ENCODE measurements around the gene UBE2U.
A peak's percentile ranks its signal among the peaks of the same experiment; 100 is the strongest.
"Not testable (repeated sequence)": the region's sequence is repeated elsewhere in the genome, so short reads cannot be mapped to it uniquely, and the experiment has no call there.

UBE2U gene

DNA sequence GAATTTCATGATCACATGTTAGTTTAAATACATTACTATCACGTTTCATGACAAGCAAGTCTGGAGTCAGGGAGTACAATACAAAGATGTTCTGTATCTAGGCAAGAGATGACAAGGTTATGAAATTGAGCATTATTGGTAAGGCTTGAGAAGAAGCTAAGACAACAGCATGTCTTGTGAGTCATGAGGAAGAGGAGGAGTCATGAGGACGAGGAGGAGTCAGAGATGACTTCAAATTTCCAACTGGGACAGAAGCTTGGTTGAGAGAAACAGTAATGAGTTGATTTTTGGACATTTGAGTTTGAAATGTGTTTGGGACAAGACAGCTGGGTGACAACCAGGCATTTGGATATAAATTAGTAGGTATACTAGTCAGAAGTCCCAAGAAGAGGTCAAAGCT, 4.3 kb upstream of the UBE2U start:
- TF ChIP-seq, protein P1, sequence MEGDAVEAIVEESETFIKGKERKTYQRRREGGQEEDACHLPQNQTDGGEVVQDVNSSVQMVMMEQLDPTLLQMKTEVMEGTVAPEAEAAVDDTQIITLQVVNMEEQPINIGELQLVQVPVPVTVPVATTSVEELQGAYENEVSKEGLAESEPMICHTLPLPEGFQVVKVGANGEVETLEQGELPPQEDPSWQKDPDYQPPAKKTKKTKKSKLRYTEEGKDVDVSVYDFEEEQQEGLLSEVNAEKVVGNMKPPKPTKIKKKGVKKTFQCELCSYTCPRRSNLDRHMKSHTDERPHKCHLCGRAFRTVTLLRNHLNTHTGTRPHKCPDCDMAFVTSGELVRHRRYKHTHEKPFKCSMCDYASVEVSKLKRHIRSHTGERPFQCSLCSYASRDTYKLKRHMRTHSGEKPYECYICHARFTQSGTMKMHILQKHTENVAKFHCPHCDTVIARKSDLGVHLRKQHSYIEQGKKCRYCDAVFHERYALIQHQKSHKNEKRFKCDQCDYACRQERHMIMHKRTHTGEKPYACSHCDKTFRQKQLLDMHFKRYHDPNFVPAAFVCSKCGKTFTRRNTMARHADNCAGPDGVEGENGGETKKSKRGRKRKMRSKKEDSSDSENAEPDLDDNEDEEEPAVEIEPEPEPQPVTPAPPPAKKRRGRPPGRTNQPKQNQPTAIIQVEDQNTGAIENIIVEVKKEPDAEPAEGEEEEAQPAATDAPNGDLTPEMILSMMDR (IDR thresholded peaks at IDR 0.05), result no peak
- Histone ChIP-seq H3K27ac (no peak overlapping the region), H3K4me3 (no peak overlapping the region)
- no peak for DNase-seq (ENCODE audit: low spot score)

DNA sequence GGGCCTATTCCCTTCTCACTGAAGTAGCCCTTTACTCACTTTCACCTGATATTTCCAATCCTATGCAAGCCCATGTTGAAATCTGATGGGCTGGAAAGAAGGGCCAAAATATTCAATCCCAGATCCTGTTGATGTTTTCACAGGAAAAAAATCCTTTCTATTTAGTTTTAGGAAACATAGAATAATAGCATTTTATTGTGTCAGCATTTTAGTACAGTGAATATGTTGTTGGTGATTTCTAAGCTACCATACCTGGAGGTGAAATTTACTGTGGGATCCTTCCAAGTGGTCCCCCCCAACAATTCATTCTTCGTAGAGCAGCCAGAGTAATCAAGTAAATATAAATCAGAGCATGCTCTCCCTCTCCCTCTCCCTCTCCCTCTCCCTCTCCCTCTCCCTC, 3.4 kb upstream of the UBE2U start:
- Histone ChIP-seq H3K4me3 (no peak overlapping the region), H3K27ac (no peak overlapping the region)
- TF ChIP-seq, protein P1 (IDR thresholded peaks at IDR 0.05), result no peak
- DNase-seq (ENCODE audit: low spot score), result no peak

DNA sequence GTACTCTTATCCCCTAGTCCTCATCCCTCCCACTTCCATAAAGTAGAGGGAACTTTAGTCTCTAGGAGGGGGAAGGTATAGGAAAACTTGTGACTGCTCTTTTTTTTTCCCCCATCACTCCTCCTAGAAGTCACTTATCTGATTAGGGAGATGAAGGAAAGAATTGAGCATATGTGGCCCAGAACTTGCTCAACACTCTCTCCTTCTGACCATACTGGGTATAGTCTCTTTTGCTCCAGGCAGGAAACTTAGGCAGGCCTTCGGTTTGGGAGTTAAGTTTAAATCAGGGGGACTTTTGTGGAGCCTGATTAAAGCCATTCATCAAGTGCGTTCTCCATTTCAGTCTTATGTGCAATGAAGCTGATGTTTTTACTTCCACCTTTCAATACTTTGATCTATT, 5.8 kb downstream of the UBE2U start:
- no peak for DNase-seq (ENCODE audit: low spot score)
- TF ChIP-seq, protein P1 (IDR thresholded peaks at IDR 0.05), result no peak

DNA sequence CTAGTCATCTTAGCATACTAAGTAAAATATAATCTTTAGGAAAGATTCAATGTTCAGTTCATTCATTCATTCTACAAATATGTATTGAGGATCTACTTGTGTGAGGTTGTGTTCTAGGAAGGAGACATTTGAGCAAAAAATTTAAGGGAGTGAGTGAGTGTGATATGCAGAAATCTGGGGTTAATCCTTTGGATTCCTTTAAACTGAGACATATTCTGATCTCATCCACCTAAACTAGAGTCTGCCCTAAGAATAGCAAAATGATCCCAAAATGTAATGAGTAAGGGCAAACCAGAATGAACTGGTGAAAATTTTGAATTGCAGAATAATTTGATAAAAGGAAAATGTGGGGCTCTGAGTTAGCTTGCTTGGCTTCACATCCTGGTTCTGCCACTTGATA, 8.6 kb downstream of the UBE2U start:
- Histone ChIP-seq H3K4me3 (no peak overlapping the region), H3K27ac (no peak overlapping the region)
- TF ChIP-seq, protein P1 (IDR thresholded peaks at IDR 0.05), result no peak
- DNase-seq (ENCODE audit: low spot score), result no peak

More for the DNA sequence above, 5.8 kb downstream of the UBE2U start:
- Histone ChIP-seq H3K4me3 (no peak overlapping the region), H3K27ac (no peak overlapping the region)

DNA sequence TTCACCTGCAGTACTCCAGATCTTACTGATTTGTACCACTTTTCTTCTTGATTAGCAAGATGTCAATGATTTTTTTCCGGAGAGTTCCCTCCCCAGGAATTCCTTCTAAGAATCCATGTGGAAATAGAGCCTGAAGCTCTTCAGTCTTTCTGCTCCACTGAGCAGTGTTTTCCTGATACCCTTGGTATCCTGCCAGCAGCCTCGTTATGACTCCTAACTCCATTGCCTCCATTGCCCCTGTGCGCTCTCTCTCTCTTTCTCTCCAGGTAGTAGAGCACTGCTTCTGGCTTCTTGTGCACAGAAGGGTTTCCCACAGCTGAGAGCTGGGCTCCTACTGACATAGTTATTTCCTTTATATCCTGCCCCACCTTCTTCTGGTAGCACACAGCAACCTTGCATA, 12.2 kb downstream of the UBE2U start:
- DNase-seq (ENCODE audit: low spot score), result no peak
- no peak overlapping the region for H3K27ac ChIP-seq
- TF ChIP-seq, protein P1 (IDR thresholded peaks at IDR 0.05), result no peak

DNA sequence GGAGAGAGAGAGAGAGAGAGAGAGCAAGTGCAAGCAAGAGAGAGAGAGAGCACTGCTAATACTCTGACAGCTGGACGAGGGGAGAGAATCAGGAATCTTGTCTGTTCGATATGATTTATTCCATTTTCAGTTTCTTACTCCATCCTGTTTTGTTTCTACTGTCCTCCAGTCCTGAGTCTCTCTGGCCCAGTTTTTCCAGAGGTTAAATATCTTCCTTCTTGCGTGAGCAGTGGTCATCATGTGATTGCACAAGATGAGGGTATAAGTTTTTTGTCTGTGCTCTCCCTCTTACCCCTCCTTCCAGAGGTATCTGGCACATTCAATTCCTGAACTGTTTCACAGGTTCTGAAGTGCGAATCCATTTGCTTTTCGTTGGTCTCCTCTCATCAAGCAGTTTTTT, 16.8 kb downstream of the UBE2U start:
- DNase-seq (ENCODE audit: low spot score), result no peak
- TF ChIP-seq, protein P1 (IDR thresholded peaks at IDR 0.05), result no peak
- Histone ChIP-seq H3K27ac (no peak overlapping the region), H3K4me3 (no peak overlapping the region)

More for the DNA sequence above, 12.2 kb downstream of the UBE2U start:
- H3K4me3 ChIP-seq, result no peak overlapping the region

DNA sequence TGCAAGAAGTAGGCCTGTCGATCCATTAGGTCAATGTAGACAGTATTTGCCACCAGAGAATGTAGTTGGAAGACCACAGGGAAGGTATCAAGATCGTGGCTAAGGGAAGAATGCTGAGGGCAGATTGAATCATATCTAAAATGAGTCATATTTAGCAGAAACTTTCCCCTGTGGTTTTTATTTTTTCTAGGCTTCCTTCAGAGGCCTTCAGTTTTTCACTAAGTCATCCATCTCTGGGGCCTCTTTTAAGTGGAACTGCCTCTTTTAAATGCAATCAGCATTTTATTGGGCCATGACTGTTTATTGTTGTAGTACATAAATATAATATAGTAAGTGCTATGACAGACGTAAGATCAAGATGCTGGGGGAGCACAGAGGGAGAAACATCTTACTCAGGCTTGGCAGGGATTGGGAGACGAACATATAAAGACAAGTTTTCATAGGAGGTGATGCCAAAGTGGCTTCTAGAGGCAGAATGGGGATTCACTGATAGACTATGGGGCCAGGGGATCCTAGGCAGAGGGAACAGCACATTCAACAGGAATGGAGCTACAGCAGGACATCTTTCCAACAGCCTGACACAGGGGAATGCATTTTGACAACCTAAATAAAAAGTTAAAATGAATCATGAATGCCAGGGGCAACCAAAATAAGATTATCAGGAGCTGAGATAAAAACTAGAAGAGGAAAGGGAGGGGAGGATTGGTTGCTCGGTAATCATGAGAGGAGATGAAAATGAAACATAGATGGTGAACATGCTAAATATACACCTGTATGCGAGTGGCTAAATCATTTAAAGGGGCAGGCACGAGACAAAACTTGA, 20.1 kb downstream of the UBE2U start:
- peak overlapping the region in 1 of 2 donors; percentile 58 for H3K27ac ChIP-seq
- TF ChIP-seq, protein P1 (IDR thresholded peaks at IDR 0.05), result no peak
- no peak for DNase-seq (ENCODE audit: low spot score)
- H3K4me3 ChIP-seq, result no peak overlapping the region

DNA sequence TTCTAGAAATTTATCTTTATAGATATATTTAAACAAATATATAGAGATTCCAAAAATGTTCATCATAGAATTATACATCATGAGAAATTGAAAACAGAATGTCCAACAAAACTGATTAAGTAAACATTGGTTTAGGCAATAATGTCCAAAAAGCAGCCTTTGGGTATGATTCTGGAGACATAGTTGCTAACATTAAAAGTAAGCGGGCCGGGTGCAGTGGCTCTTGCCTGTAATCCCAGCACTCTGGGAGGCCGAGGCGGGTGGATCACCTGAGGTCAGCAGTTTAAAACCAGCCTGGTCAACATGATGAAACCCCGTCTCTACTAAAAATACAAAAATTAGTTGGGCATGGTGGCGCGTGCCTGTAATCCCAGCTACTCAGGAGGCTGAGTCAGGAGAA, 20.8 kb downstream of the UBE2U start:
- DNase-seq (ENCODE audit: low spot score); H3K27ac ChIP-seq: not testable (repeated sequence)

More for the DNA sequence above, 20.8 kb downstream of the UBE2U start:
- H3K4me3 ChIP-seq, result not testable (repeated sequence)

All from coronary artery (tissue), 2 donors.